Ascending aorta (tissue), 2 donors: Measurements from ENCODE around the gene ADRA1B. TPM values are rescaled to one million over a fixed set of nuclear protein-coding genes. Genes with fewer than 3 reads are reported as not detected.

Experiments
- DNase-seq, 2 donors: peaks; one replicate each; pipeline ENCODE4 v3.0.0-alpha.2; 2019; ENCODE audit warnings: low spot score in 2 of 2
- H3K27ac ChIP-seq, 2 donors: fragments of 200-600 bp; sonication (generic); one replicate each; pipeline ENCODE4 v1.5.1; 2016 to 2017; ENCODE audit warnings: mild to moderate bottlenecking in 1 of 2
- H3K27me3 ChIP-seq: fragments of 200-600 bp; sonication (generic); one replicate; pipeline ENCODE4 v1.5.1; 2017
- H3K36me3 ChIP-seq, 2 donors: fragments of 200-600 bp; sonication (generic); one replicate each; pipeline ENCODE4 v1.5.1; 2016
- H3K4me1 ChIP-seq, 2 donors: fragments of 200-600 bp; sonication (generic); one replicate each; pipeline ENCODE4 v1.5.1; 2016 to 2017; ENCODE audit warnings: mild to moderate bottlenecking in 1 of 2
- H3K4me3 ChIP-seq, 2 donors: fragments of 200-600 bp; sonication (generic); one replicate each; pipeline ENCODE4 v1.5.1; 2016 to 2017; ENCODE audit warnings: mild to moderate bottlenecking in 1 of 2
- H3K9me3 ChIP-seq, 2 donors: fragments of 200-600 bp; sonication (generic); one replicate each; pipeline ENCODE4 v1.5.1; 2016
- CTCF ChIP-seq, 3 experiments: fragments of 200-600 bp in 2 of 3; fragments of 450-650 bp in 1 of 3; sonication (generic) in 2 of 3; IDR thresholded peaks; one replicate each; pipeline ENCODE4 v1.5.1; 2016 to 2019; ENCODE audit warnings: antibody characterized with exemption in 3 of 3, mild to moderate bottlenecking in 1 of 3, moderate library complexity in 1 of 3
- intact Hi-C: fragments of 100-400 bp; cut with DNase I; formaldehyde crosslinking; loops from one replicate; pipeline ENCODE4 v1.15.1; 2023
- total RNA-seq: library from RNA; depleted of rRNA; stranded (reverse); fragments of >200 nt; gene quantifications from one replicate; pipeline ENCODE4 v1.1.0, GENCODE V29; 2016

ADRA1B gene
- total RNA-seq, 1 donor from 2014 or later: 20.6 TPM

GRCh38 chr5:159901772-159902171 is 14.5 kb upstream of the ADRA1B start:
- intact Hi-C loops: no loop called here
- TF ChIP-seq CTCF (IDR thresholded peaks at IDR 0.05): no peak
- H3K9me3 ChIP-seq: no peaks in the 10 kb centered on the region
- no peaks in the 10 kb centered on the region for H3K36me3 ChIP-seq
- DNase-seq: no peak
- H3K4me3 ChIP-seq: no peak overlapping the region
- no peak overlapping the region for H3K27ac ChIP-seq
- H3K27me3 ChIP-seq: no peaks in the 10 kb centered on the region
- peaks cover 0 to 9% of the 10 kb centered on the region in 2 donors for H3K4me1 ChIP-seq

GRCh38 chr5:159902444-159903121 is 13.7 kb upstream of the ADRA1B start:
- no peaks in the 10 kb centered on the region for H3K9me3 ChIP-seq
- H3K27ac ChIP-seq: no peak overlapping the region
- no peak overlapping the region for H3K4me3 ChIP-seq
- H3K36me3 ChIP-seq: no peaks in the 10 kb centered on the region
- intact Hi-C loops: no loop called here
- no peak for DNase-seq
- no peak for TF ChIP-seq CTCF (IDR thresholded peaks at IDR 0.05)
- no peaks in the 10 kb centered on the region for H3K27me3 ChIP-seq
- peaks cover 0 to 15% of the 10 kb centered on the region in 2 donors for H3K4me1 ChIP-seq

- no peak overlapping the region for H3K4me3 ChIP-seq
- no peak for DNase-seq
- H3K9me3 ChIP-seq: no peaks in the 10 kb centered on the region
- H3K36me3 ChIP-seq: no peaks in the 10 kb centered on the region
- no peaks in the 10 kb centered on the region for H3K27me3 ChIP-seq
- no peak for TF ChIP-seq CTCF (IDR thresholded peaks at IDR 0.05)
- H3K27ac ChIP-seq: no peak overlapping the region
- H3K4me1 ChIP-seq: peaks cover 0 to 17% of the 10 kb centered on the region in 2 donors
- intact Hi-C loops: no loop called here
Observed at GRCh38 chr5:159903131-159903530, 13.2 kb upstream of the ADRA1B start.

GRCh38 chr5:159904874-159905273 is 11.4 kb upstream of the ADRA1B start:
- TF ChIP-seq CTCF (IDR thresholded peaks at IDR 0.05): no peak
- H3K36me3 ChIP-seq: no peaks in the 10 kb centered on the region
- DNase-seq: no peak
- H3K4me1 ChIP-seq: peaks cover 0 to 22% of the 10 kb centered on the region in 2 donors
- no peaks in the 10 kb centered on the region for H3K27me3 ChIP-seq
- no peaks in the 10 kb centered on the region for H3K9me3 ChIP-seq
- intact Hi-C loops: no loop called here
- no peak overlapping the region for H3K4me3 ChIP-seq
- peak overlapping the region in 1 of 2 donors; percentile 45 for H3K27ac ChIP-seq

GRCh38 chr5:159905496-159905895 is 10.8 kb upstream of the ADRA1B start:
- H3K4me1 ChIP-seq: peaks cover 1 to 22% of the 10 kb centered on the region in 2 donors
- intact Hi-C loops: no loop called here

More at GRCh38 chr5:159905496-159905895, 10.8 kb upstream of the ADRA1B start:
- H3K27me3 ChIP-seq: no peaks in the 10 kb centered on the region
- no peaks in the 10 kb centered on the region for H3K9me3 ChIP-seq
- peak overlapping the region in 1 of 2 donors; percentile 45 for H3K27ac ChIP-seq
- H3K36me3 ChIP-seq: no peaks in the 10 kb centered on the region
- H3K4me3 ChIP-seq: no peak overlapping the region
- no peak for DNase-seq
- TF ChIP-seq CTCF (IDR thresholded peaks at IDR 0.05): no peak
